ENCODE measurements around the gene TMUB1.

Gene TMUB1

GRCh38 chr7:151038951-151039849, 44.1 kb downstream of the TMUB1 start:
- CTCF ChIA-PET = interaction anchor here (0.8 to 2.6 kb wide), 8 partner anchors 11 to 76 kb away, joined by 3 to 15 read pairs (median 4); partner anchors contain the start of genes ABCB8 and SLC4A2
- no peak overlapping the region for H3K4me3 ChIP-seq (ENCODE audit: low read depth, low read length)
- POLR2A ChIA-PET = interaction anchor here (0.8 to 1.4 kb wide), 6 partner anchors 11 to 1892 kb away, joined by 3 to 13 read pairs (median 4); partner anchors contain the start of genes ABCB8 and ZNF398
- TF ChIP-seq, protein P1, sequence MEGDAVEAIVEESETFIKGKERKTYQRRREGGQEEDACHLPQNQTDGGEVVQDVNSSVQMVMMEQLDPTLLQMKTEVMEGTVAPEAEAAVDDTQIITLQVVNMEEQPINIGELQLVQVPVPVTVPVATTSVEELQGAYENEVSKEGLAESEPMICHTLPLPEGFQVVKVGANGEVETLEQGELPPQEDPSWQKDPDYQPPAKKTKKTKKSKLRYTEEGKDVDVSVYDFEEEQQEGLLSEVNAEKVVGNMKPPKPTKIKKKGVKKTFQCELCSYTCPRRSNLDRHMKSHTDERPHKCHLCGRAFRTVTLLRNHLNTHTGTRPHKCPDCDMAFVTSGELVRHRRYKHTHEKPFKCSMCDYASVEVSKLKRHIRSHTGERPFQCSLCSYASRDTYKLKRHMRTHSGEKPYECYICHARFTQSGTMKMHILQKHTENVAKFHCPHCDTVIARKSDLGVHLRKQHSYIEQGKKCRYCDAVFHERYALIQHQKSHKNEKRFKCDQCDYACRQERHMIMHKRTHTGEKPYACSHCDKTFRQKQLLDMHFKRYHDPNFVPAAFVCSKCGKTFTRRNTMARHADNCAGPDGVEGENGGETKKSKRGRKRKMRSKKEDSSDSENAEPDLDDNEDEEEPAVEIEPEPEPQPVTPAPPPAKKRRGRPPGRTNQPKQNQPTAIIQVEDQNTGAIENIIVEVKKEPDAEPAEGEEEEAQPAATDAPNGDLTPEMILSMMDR (IDR thresholded peaks at IDR 0.05; ENCODE audit: insufficient read depth, low read length, missing control alignments) = no peak
- DNase-seq (ENCODE audit: low read depth, low spot score) = no peak

DNA sequence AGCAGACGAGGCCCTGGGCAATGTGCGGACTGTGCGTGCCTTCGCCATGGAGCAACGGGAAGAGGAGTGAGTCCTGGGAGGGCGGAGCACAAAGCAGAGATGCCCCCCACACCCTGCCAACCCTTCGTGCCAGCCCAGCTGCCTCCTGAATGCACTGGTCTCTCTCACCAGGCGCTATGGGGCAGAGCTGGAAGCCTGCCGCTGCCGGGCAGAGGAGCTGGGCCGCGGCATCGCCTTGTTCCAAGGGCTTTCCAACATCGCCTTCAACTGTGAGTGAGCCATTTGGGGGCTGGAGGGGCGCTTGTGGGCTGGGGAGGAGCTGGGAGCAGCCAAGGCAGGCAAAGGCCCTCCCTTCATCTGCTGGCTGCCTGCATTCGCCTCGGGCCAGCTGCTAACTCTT, 47.4 kb downstream of the TMUB1 start:
- POLR2A ChIA-PET = interaction anchor here (0.5 kb wide), 1 partner anchor 66 kb away, joined by 7 read pairs; no protein-coding TSS in a partner anchor
- TF ChIP-seq, protein P1 (IDR thresholded peaks at IDR 0.05; ENCODE audit: insufficient read depth, low read length, missing control alignments) = no peak
- CTCF ChIA-PET = interaction anchor here (1.2 to 2.1 kb wide), 3 partner anchors 18 to 75 kb away, joined by 4 to 7 read pairs (median 5); no protein-coding TSS in a partner anchor
- no peak overlapping the region for H3K4me3 ChIP-seq (ENCODE audit: low read depth, low read length)
- no peak for DNase-seq (ENCODE audit: low read depth, low spot score)

DNA sequence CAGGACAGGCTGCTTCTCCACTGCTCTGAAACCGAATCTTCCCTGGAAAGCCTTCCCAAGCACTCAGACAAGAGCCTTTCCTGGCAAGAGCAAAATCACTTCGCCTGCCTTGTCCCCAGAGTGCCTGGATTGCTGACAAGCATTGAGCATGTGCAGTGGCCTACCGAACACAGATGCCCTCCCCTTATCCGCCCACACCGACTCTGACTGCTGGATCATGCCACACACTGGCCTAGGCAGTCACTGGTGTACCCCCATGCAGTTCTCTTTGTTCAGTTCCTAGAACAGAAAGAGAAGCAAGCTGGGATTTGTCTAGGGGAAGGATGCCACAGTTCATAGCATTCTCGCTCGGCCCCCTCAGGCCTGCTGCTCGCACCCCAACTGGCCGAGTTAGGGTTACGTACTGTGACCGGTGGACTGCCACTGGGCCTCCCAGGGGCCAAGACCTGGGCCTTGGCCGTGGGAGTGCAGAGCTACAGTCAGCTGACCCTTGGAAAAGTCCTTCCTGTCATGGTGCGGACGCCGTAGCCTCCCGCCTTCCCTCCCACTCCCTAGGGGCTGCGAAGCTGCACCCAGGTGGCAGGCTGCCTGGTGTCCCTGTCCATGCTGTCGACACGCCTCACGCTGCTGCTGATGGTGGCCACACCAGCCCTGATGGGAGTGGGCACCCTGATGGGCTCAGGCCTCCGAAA, 48.1 kb downstream of the TMUB1 start:
- DNase-seq (ENCODE audit: low read depth, low spot score) = no peak
- TF ChIP-seq, protein P1 (IDR thresholded peaks at IDR 0.05; ENCODE audit: insufficient read depth, low read length, missing control alignments) = no peak
- POLR2A ChIA-PET = no interaction called here
- no peak overlapping the region for H3K4me3 ChIP-seq (ENCODE audit: low read depth, low read length)
- CTCF ChIA-PET = no interaction called here

DNA sequence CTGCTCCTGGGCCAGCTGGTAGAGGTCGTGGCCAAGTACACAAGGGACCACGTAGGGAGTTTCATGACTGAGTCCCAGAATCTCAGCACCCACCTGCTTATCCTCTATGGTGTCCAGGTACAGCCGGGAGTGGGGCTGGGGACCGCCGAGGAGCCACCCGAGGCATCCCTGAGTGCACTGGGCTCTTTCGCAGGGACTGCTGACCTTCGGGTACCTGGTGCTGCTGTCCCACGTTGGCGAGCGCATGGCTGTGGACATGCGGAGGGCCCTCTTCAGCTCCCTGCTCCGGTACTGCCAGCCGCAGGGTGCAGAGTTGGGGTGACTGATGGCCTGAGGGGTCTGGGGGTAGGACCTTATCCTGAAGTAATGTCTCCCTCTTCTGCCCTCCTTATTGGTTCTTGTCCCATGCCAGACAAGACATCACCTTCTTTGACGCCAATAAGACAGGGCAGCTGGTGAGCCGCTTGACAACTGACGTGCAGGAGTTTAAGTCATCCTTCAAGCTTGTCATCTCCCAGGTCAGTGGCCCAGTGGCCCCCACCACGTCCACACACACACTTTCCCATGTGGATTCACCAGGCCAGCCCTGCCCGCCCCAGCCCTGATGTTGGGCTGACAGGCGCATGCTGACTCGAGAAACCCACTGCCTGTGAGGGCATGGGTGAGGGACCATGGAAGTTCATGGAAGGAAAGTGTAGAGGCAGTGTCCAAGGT, 48.8 kb downstream of the TMUB1 start:
- ChIA-PET POLR2A (no interaction called here), CTCF (no interaction called here)
- TF ChIP-seq, protein P1 (IDR thresholded peaks at IDR 0.05; ENCODE audit: insufficient read depth, low read length, missing control alignments) = no peak
- no peak for DNase-seq (ENCODE audit: low read depth, low spot score)
- H3K4me3 ChIP-seq (ENCODE audit: low read depth, low read length) = no peak overlapping the region

DNA sequence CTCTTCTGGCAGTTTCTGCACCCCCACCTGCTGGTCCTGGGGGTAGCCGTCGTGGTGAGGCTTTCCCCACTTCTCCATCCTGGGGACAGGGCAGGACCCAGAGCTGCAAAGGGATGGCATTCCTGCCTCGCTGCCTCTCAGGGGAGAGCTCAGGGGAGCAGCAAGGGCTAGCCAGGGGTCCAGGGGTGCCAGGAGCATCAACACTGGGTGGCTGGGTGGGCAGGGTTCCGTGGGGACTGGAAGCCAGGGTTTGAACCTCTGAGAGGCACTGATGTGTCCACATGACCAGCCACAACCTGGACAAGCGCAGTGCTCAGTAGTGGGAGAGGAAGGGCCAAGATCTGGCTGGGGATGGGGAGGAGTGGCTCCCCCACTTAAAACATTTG, 49.4 kb downstream of the TMUB1 start:
- POLR2A ChIA-PET = no interaction called here
- CTCF ChIA-PET = interaction anchor here (0.8 to 1.4 kb wide), 2 partner anchors 77 to 90 kb away, joined by 3 to 6 read pairs; no protein-coding TSS in a partner anchor
- TF ChIP-seq, protein P1 (IDR thresholded peaks at IDR 0.05; ENCODE audit: insufficient read depth, low read length, missing control alignments) = no peak
- no peak for DNase-seq (ENCODE audit: low read depth, low spot score)
- H3K4me3 ChIP-seq (ENCODE audit: low read depth, low read length) = no peak overlapping the region

Data from AG04449 (cell line).